ENCODE measurements around the gene CACNA1A. TPM values are rescaled to one million over a fixed set of nuclear protein-coding genes. Genes with fewer than 3 reads are reported as not detected.

CACNA1A gene
- total and polyA plus RNA-seq, 2 of the 4 experiments (the other 2 are of a cell fraction): 5.9 to 15.0 TPM

- TF ChIP-seq RFX5 (IDR thresholded peaks at IDR 0.05; ENCODE audit: low read depth, low read length) (no peak), MAFK (IDR thresholded peaks at IDR 0.05; ENCODE audit: low read depth, low read length) (no peak), SMC3 (IDR thresholded peaks at IDR 0.05; ENCODE audit: low read depth, low read length) (no peak)
Observed at GRCh38 chr19:13163609-13164342, 342.5 kb downstream of the CACNA1A start (continued).

Data from IMR-90 (cell line).